D721Med (cell line): ENCODE results near the gene PANX1.

Experiments
- DNase-seq: peaks from one replicate; pipeline ENCODE4 v3.0.0; 2011; ENCODE audit warnings: low spot score; ENCODE audit not compliant: insufficient read length
- FAIRE-seq: peaks from 2 replicates; lab custom pipeline; 2011; peaks lifted over from hg19 to GRCh38; lab: Jason Lieb, UNC
- TF ChIP-seq, protein P1 (sequence below): IDR thresholded peaks from 2 replicates; pipeline ENCODE4 v1.5.1; 2012; ENCODE audit warnings: mild to moderate bottlenecking, control low read depth; ENCODE audit not compliant: insufficient read depth; ENCODE audit errors: missing control alignments

The PANX1 gene

DNA sequence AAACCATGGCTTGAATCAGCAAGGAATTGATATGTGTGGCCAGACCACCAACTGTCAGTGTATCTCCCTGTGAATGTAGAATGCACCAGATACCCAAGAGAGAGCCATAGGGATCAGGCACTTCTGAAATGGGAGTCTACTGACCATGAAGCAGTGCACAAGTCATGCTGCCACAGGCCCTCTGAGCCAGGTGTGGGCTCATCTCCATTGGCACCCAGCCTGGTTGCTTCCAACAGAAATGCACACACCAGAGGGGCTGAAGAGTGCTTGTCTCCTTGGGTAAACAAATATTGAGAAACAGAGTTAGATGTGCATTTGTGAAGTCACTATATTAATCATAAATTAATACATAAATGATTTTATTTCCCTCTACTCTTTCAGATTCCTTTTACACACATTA is 28.4 kb upstream of the PANX1 start:
- FAIRE-seq (no peak), DNase-seq (no peak)
- TF ChIP-seq, protein P1, sequence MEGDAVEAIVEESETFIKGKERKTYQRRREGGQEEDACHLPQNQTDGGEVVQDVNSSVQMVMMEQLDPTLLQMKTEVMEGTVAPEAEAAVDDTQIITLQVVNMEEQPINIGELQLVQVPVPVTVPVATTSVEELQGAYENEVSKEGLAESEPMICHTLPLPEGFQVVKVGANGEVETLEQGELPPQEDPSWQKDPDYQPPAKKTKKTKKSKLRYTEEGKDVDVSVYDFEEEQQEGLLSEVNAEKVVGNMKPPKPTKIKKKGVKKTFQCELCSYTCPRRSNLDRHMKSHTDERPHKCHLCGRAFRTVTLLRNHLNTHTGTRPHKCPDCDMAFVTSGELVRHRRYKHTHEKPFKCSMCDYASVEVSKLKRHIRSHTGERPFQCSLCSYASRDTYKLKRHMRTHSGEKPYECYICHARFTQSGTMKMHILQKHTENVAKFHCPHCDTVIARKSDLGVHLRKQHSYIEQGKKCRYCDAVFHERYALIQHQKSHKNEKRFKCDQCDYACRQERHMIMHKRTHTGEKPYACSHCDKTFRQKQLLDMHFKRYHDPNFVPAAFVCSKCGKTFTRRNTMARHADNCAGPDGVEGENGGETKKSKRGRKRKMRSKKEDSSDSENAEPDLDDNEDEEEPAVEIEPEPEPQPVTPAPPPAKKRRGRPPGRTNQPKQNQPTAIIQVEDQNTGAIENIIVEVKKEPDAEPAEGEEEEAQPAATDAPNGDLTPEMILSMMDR, result no peak

DNA sequence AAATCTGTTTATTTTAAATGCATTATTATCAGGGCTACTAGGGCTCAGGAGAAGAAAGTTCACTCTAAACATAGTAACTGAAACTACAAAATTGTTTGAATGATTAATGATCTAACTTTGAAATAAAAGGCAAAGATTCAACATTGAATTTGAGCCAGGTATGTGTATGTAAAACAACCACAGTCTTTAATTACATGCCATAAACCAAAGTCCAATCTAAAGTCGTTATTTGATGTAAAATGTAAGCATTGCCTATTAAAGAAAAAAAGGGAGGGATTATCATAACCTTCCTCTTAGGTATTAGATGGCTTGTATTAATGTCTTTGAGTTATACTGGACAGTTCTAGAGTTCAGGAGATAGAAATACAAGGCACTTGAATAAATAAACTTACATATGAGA is 25.2 kb upstream of the PANX1 start:
- FAIRE-seq (no peak), DNase-seq (no peak)
- TF ChIP-seq, protein P1, result no peak

DNA sequence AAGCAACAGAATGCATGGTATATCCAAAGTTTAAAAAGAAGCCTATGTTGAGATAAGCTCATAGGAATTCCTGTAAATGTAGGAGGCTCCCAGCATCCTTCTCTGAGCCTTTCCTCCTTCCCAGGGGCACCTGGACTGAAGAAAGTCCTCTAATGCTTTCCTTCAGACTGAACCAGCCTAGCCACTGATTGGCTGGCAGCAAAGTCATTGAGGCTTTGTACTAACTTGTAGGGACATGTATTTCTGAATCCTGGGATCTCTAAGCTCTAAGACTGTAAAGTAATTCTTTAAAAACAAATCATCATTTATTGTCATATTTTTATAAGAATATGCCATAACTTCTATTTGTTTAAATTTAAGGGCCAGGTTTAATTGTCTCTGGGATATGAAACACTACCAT is 23.9 kb upstream of the PANX1 start:
- DNase-seq, result no peak
- FAIRE-seq, result no peak
- TF ChIP-seq, protein P1, result no peak

DNA sequence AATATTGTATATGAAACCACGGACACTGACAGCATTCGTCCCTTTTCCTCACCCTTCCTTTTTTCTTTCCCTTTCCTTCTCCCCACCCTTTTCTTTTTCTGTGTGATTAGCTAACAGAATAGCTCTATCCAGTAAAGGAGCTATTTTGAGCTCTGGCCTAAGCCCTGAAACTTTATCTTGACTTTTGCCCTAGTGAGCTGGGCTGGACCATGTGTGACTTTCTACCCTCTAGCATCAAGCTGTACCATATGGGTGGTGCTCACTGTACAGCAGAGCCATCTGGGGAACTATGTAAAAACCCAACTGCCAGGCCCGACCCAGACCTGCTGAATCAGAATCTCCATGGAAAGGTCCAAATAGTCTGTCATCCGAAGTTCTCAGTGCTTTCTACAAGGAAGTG is 21.9 kb upstream of the PANX1 start:
- no peak for DNase-seq
- no peak for FAIRE-seq
- TF ChIP-seq, protein P1, result no peak

GRCh38 chr11:94107363-94107762 is 21.3 kb upstream of the PANX1 start:
- FAIRE-seq (peak; percentile 32), DNase-seq (no peak)
- TF ChIP-seq, protein P1, result no peak

DNA sequence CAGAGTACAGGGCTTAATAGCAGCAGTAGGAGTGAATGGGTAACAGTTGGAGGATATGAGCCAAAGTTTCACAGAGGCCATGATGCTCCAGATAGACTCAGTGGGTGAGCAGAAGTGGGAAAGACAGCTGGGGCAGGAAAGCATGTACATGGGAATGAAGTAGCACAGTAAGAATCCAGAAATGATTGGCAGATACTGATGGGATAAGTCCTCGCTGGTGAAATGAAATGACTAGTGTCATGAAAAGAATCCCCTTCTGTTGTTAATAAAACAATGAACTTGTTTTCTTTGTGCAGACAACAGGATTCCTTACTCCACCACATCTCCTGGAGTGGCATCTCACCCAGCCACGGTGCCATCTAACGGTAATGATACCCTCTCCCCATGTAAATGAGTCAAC is 17.4 kb upstream of the PANX1 start:
- no peak for DNase-seq
- FAIRE-seq, result no peak
- TF ChIP-seq, protein P1, result no peak

- no peak for FAIRE-seq
- no peak for DNase-seq
- TF ChIP-seq, protein P1, result no peak
Observed at GRCh38 chr11:94111660-94112059, 17.0 kb upstream of the PANX1 start.
